C1 segment of cervical spinal cord (tissue), 14 donors: ENCODE measurements around the gene TANGO2.

Experiments used
- DNase-seq, 14 donors: peaks; one replicate each; lab custom pipeline; 2025; lab: John Stamatoyannopoulos, UW

TANGO2 gene

GRCh38 chr22:20020533-20021195 is at the start of gene TANGO2:
TANGO2 (plus strand) TSS chr22:20021110; CDS start chr22:20036799, 15,689 bp downstream.
- DNase-seq: peak in 13 of 14 donors; percentile 43 to 95 (median 77)

GRCh38 chr22:19971276-19972124 is 49.4 kb upstream of the TANGO2 start:
- DNase-seq: no peak

GRCh38 chr22:19972251-19972650 is 48.7 kb upstream of the TANGO2 start:
- no peak for DNase-seq

GRCh38 chr22:19972652-19973550 is 48.0 kb upstream of the TANGO2 start:
- no peak for DNase-seq

- no peak for DNase-seq
These were observed 47.2 kb upstream of the TANGO2 start for GRCh38 chr22:19973551-19974267.

GRCh38 chr22:19974268-19974861 is 46.5 kb upstream of the TANGO2 start:
- peak in 9 of 14 donors; percentile 30 to 79 (median 51) for DNase-seq

GRCh38 chr22:19974935-19975706 is 45.8 kb upstream of the TANGO2 start:
- peak in 2 of 14 donors; percentile 47 to 57 for DNase-seq

GRCh38 chr22:19975707-19976035 is 45.2 kb upstream of the TANGO2 start:
- no peak for DNase-seq

GRCh38 chr22:19976671-19977070 is 44.2 kb upstream of the TANGO2 start:
- DNase-seq: no peak

- no peak for DNase-seq
These were observed 43.3 kb upstream of the TANGO2 start for GRCh38 chr22:19977296-19978243.

- no peak for DNase-seq
These were observed 42.2 kb upstream of the TANGO2 start for GRCh38 chr22:19978748-19979147.

GRCh38 chr22:19979712-19980493 is 41.0 kb upstream of the TANGO2 start:
- peak in 3 of 14 donors; percentile 39 to 63 (median 45) for DNase-seq

GRCh38 chr22:19980766-19981165 is 40.1 kb upstream of the TANGO2 start:
- no peak for DNase-seq

- no peak for DNase-seq
These were observed 39.5 kb upstream of the TANGO2 start for GRCh38 chr22:19981171-19981960.

GRCh38 chr22:19981961-19982920 is 38.7 kb upstream of the TANGO2 start:
- DNase-seq: no peak

GRCh38 chr22:19982991-19983578 is 37.8 kb upstream of the TANGO2 start:
- no peak for DNase-seq
